ENCODE data around the gene AKAP13. TPM values are rescaled to one million over a fixed set of nuclear protein-coding genes. Genes with fewer than 3 reads are reported as not detected.

The AKAP13 gene
- total RNA-seq, 1 experiment from 2014 or later, result 54.5 TPM

DNA sequence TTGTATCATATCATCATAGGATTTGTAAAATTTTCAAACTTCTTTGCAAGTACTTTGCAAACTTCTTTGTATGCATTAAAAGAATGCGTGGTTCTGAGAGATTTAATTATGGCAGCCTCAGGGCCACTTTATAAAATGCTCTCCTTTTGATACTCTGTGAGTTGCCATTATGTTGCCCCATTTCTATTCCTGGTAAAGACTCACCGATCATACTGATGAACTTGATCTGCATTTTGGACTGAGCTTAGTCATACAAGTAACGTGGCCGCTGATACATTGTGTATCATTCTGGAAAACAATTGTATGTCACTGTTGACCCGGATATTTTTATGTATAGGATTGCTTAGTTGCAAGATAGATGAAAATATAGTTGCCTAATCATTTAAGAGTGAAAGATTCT lies 38.8 kb downstream of the AKAP13 start:
- Histone ChIP-seq H3K36me3 (ENCODE audit: insufficient read depth, low read length, poor library complexity, severe bottlenecking) (no peaks in the 10 kb centered on the region), H3K27ac (ENCODE audit: low read depth, low read length, poor library complexity, severe bottlenecking) (no peak overlapping the region), H3K4me3 (ENCODE audit: low read depth, low read length, poor library complexity, severe bottlenecking) (no peak overlapping the region), H3K27me3 (replicated peaks; ENCODE audit: insufficient read depth, low read depth, low read length, poor library complexity) (no peaks in the 10 kb centered on the region), H3K4me1 (ENCODE audit: insufficient read depth, low read length, poor library complexity, severe bottlenecking) (peaks cover 58% of the 10 kb centered on the region), H3K9me3 (ENCODE audit: low read depth, low read length, poor library complexity, severe bottlenecking) (no peaks in the 10 kb centered on the region)
- ChIA-PET CTCF (no interaction called here), POLR2A (ENCODE audit: low non-redundant PET) (no interaction called here)
- no TSS peak for BruUV-seq (replicated peaks)
- no peak for DNase-seq (ENCODE audit: low spot score)
- no peak for TF ChIP-seq EZH2 (IDR thresholded peaks at IDR 0.05; ENCODE audit: borderline replicate concordance, low read depth, low read length, poor library complexity, severe bottlenecking)
- TF ChIP-seq, protein P1, sequence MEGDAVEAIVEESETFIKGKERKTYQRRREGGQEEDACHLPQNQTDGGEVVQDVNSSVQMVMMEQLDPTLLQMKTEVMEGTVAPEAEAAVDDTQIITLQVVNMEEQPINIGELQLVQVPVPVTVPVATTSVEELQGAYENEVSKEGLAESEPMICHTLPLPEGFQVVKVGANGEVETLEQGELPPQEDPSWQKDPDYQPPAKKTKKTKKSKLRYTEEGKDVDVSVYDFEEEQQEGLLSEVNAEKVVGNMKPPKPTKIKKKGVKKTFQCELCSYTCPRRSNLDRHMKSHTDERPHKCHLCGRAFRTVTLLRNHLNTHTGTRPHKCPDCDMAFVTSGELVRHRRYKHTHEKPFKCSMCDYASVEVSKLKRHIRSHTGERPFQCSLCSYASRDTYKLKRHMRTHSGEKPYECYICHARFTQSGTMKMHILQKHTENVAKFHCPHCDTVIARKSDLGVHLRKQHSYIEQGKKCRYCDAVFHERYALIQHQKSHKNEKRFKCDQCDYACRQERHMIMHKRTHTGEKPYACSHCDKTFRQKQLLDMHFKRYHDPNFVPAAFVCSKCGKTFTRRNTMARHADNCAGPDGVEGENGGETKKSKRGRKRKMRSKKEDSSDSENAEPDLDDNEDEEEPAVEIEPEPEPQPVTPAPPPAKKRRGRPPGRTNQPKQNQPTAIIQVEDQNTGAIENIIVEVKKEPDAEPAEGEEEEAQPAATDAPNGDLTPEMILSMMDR (conservative IDR thresholded peaks at IDR 0.05; ENCODE audit: low read depth, low read length), result no peak
- intact Hi-C loops (cut with micrococcal nuclease; ENCODE audit: unreplicated experiment), result no loop called here

DNA sequence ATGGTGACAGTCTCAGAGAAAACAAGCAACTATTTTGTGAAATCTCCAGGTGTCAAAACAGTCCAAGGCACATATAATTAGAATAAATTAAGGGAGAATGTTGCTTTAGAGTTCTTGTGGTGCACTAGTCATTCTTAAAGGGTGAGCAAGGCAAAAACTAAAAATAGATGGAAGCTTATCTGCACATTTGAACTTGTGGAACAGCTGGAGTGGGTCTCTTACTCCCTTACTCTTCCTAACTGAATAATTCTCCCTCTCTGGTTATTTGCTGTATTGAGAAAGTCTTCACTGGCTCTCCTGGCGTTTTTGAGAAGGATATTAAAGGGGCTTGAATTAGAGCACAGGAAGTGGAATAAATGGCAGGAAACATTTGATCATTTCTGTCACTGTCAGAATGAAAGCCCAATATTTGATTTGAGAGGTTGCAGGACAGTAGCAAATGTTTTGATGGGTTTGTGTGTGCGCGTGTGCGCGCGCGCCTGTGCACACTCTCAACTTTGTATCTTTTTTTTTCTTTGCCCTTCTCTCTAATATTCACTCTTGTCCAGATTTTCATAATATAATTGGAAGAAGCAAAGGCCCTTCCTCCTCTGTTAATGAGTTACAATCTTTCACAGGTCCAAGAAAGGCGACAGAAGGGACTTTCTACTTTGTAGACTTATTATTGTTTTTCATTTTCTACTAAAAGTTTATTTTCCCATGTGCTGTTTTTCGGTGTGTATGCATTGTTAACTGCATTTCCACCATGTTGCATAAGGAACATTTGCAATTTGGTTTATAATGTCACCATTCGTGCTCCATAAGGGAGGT lies 40.9 kb downstream of the AKAP13 start:
- H3K4me3 ChIP-seq (ENCODE audit: low read depth, low read length, poor library complexity, severe bottlenecking), result no peak overlapping the region
- peak; percentile 86 for DNase-seq (ENCODE audit: low spot score)
- no peaks in the 10 kb centered on the region for H3K9me3 ChIP-seq (ENCODE audit: low read depth, low read length, poor library complexity, severe bottlenecking)
- no peaks in the 10 kb centered on the region for H3K36me3 ChIP-seq (ENCODE audit: insufficient read depth, low read length, poor library complexity, severe bottlenecking)
- POLR2A ChIA-PET (ENCODE audit: low non-redundant PET), result interaction anchor here (0.6 kb wide), 2 partner anchors 70 to 197 kb away, joined by 3 to 4 read pairs; no protein-coding TSS in a partner anchor
- peaks cover 49% of the 10 kb centered on the region for H3K4me1 ChIP-seq (ENCODE audit: insufficient read depth, low read length, poor library complexity, severe bottlenecking)
- TF ChIP-seq EZH2 (IDR thresholded peaks at IDR 0.05; ENCODE audit: borderline replicate concordance, low read depth, low read length, poor library complexity, severe bottlenecking), result no peak
- TF ChIP-seq, protein P1 (conservative IDR thresholded peaks at IDR 0.05; ENCODE audit: low read depth, low read length), result no peak
- intact Hi-C loops (cut with micrococcal nuclease; ENCODE audit: unreplicated experiment), result no loop called here
- CTCF ChIA-PET, result no interaction called here
- no TSS peak for BruUV-seq (replicated peaks)
- H3K27me3 ChIP-seq (replicated peaks; ENCODE audit: insufficient read depth, low read depth, low read length, poor library complexity), result no peaks in the 10 kb centered on the region
- H3K27ac ChIP-seq (ENCODE audit: low read depth, low read length, poor library complexity, severe bottlenecking), result peak overlapping the region; percentile 45

DNA sequence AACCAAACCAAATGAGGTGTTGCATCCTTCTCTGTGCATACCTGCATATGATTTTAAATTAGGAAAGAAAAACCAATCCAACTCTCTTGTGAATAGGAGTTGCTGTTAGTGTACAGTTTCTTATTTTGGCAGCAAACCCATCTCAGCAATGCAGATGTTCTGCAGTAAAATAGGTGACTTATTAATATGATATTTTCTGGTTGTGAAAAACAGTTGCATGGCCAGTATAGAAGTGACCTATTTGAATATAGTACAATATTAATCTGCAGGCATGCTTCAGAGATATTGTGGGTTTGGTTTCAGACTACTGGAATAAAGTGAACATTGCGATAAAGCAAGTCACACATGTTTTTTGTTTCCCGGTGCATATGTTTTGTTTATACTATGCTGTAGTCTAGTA lies 42.2 kb downstream of the AKAP13 start:
- CTCF ChIA-PET, result no interaction called here
- Histone ChIP-seq H3K4me3 (ENCODE audit: low read depth, low read length, poor library complexity, severe bottlenecking) (no peak overlapping the region), H3K36me3 (ENCODE audit: insufficient read depth, low read length, poor library complexity, severe bottlenecking) (no peaks in the 10 kb centered on the region), H3K27me3 (replicated peaks; ENCODE audit: insufficient read depth, low read depth, low read length, poor library complexity) (no peaks in the 10 kb centered on the region), H3K9me3 (ENCODE audit: low read depth, low read length, poor library complexity, severe bottlenecking) (no peaks in the 10 kb centered on the region), H3K27ac (ENCODE audit: low read depth, low read length, poor library complexity, severe bottlenecking) (no peak overlapping the region), H3K4me1 (ENCODE audit: insufficient read depth, low read length, poor library complexity, severe bottlenecking) (peaks cover 39% of the 10 kb centered on the region)
- DNase-seq (ENCODE audit: low spot score), result no peak
- POLR2A ChIA-PET (ENCODE audit: low non-redundant PET), result no interaction called here
- intact Hi-C loops (cut with micrococcal nuclease; ENCODE audit: unreplicated experiment), result no loop called here
- no TSS peak for BruUV-seq (replicated peaks)
- TF ChIP-seq EZH2 (IDR thresholded peaks at IDR 0.05; ENCODE audit: borderline replicate concordance, low read depth, low read length, poor library complexity, severe bottlenecking), result no peak
- TF ChIP-seq, protein P1 (conservative IDR thresholded peaks at IDR 0.05; ENCODE audit: low read depth, low read length), result no peak

All from A673 (cell line).